H1 (cell line): ENCODE results near the gene OR5AU1. TPM values are rescaled to one million over a fixed set of nuclear protein-coding genes. Genes with fewer than 3 reads are reported as not detected.

ENCODE experiments used
- CTCF ChIA-PET: fragments of 300-600 bp; sonication (Branson Sonifier 250); formaldehyde crosslinking; loops from one replicate; lab custom pipeline; 2021; ENCODE audit not compliant: partially characterized antibody; lab: Charles Lee
- POLR2A ChIA-PET: fragments of 300-600 bp; sonication (Branson Sonifier 250); formaldehyde crosslinking; loops from one replicate; lab custom pipeline; 2021; ENCODE audit warnings: inconsistent platforms; ENCODE audit not compliant: partially characterized antibody; lab: Charles Lee
- DNase-seq, 2 experiments: peaks; one replicate each; pipeline versions ENCODE4 v3.0.0 to v3.0.0-alpha.2; 2010 to 2022; ENCODE audit warnings: low spot score in 2 of 2, low read depth in 1 of 2, mixed read lengths in 1 of 2
- FAIRE-seq: peaks from 2 replicates; lab custom pipeline; 2011; peaks lifted over from hg19 to GRCh38; lab: Jason Lieb, UNC
- H2AFZ ChIP-seq: 2 replicates; pipeline ENCODE4 v1.8.1; 2012; ENCODE audit warnings: low read length, inconsistent platforms
- H2AK5ac ChIP-seq: 2 replicates; pipeline ENCODE4 v1.6.1; 2013; ENCODE audit warnings: low read depth, low read length
- H2BK120ac ChIP-seq: replicated peaks from 2 replicates; pipeline ENCODE3; 2013; ENCODE audit warnings: low read depth, low read length, inconsistent platforms
- H2BK12ac ChIP-seq: 2 replicates; pipeline ENCODE4 v1.6.1; 2013; ENCODE audit warnings: low read depth, low read length
- H2BK15ac ChIP-seq: 2 replicates; pipeline ENCODE4 v1.6.1; 2013; ENCODE audit warnings: low read length
- H2BK20ac ChIP-seq: 2 replicates; pipeline ENCODE4 v1.6.1; 2013; ENCODE audit warnings: low read length
- H2BK5ac ChIP-seq: 2 replicates; pipeline ENCODE4 v1.6.1; 2013; ENCODE audit warnings: low read depth, low read length
- H3K14ac ChIP-seq: 2 replicates; pipeline ENCODE4 v1.6.1; 2013; ENCODE audit warnings: inconsistent platforms; ENCODE audit not compliant: insufficient read length
- H3K18ac ChIP-seq: 2 replicates; pipeline ENCODE4 v1.6.1; 2013; ENCODE audit warnings: low read length; ENCODE audit errors: extremely low read depth
- H3K23ac ChIP-seq: 2 replicates; pipeline ENCODE4 v1.6.1; 2013; ENCODE audit warnings: inconsistent platforms; ENCODE audit not compliant: insufficient read length
- H3K23me2 ChIP-seq: 2 replicates; pipeline ENCODE4 v1.6.1; 2013; ENCODE audit warnings: low read depth, low read length
- H3K27ac ChIP-seq: 2 replicates; pipeline ENCODE4 v1.6.1; 2011; ENCODE audit warnings: low read depth, low read length, inconsistent platforms
- H3K27me3 ChIP-seq, 4 experiments: replicated peaks in 1 of 4; 1 replicate in 1 of 4; 2 replicates in 3 of 4; pipeline versions ENCODE4 v1.6.1 to v1.8.1; 2011 to 2013; ENCODE audit warnings: low read length in 3 of 4, mild to moderate bottlenecking in 3 of 4, inconsistent platforms in 2 of 4, mixed read lengths in 2 of 4, moderate library complexity in 1 of 4; ENCODE audit not compliant: control insufficient read depth in 3 of 4, insufficient read depth in 3 of 4; ENCODE audit errors: extremely low read depth in 1 of 4
- H3K36me3 ChIP-seq, 4 experiments: 2 replicates each; pipeline versions ENCODE4 v1.6.1 to v1.8.1; 2011 to 2013; ENCODE audit warnings: mild to moderate bottlenecking in 4 of 4, low read length in 3 of 4, moderate library complexity in 2 of 4, control low read depth in 1 of 4, inconsistent platforms in 1 of 4; ENCODE audit not compliant: insufficient read depth in 4 of 4, control insufficient read depth in 2 of 4
- H3K4ac ChIP-seq: replicated peaks from 2 replicates; pipeline ENCODE3; 2013; ENCODE audit warnings: low read length, low read depth, mixed read lengths, inconsistent platforms; ENCODE audit not compliant: insufficient read length
- H3K4me1 ChIP-seq, 4 experiments: replicated peaks in 1 of 4; 1 replicate in 1 of 4; 2 replicates in 3 of 4; pipeline versions ENCODE4 v1.6.1 to v1.8.1; 2011 to 2013; ENCODE audit warnings: low read length in 3 of 4, inconsistent platforms in 2 of 4, mixed read lengths in 1 of 4; ENCODE audit not compliant: insufficient read depth in 4 of 4, control insufficient read depth in 3 of 4
- H3K4me2 ChIP-seq, 2 experiments: 2 replicates each; pipeline versions ENCODE4 v1.6.1 to v1.8.1; 2011 to 2013; ENCODE audit warnings: low read depth in 2 of 2, low read length in 2 of 2, control low read depth in 1 of 2, inconsistent platforms in 1 of 2, mild to moderate bottlenecking in 1 of 2; ENCODE audit not compliant: insufficient read depth in 1 of 2
- H3K4me3 ChIP-seq, 4 experiments: fragments of 200-600, 300-600 bp in 1 of 4; sonication (generic), shearing (Covaris generic), sonication (Bioruptor Twin) in 1 of 4; 2 replicates each; pipeline versions ENCODE4 v1.5.1 to v1.8.1; 2011 to 2016; ENCODE audit warnings: low read length in 4 of 4, low read depth in 3 of 4, control low read depth in 2 of 4, inconsistent platforms in 2 of 4, mild to moderate bottlenecking in 2 of 4, mixed read lengths in 1 of 4, moderate library complexity in 1 of 4; ENCODE audit not compliant: insufficient read depth in 2 of 4; ENCODE audit errors: extremely low read depth in 1 of 4
- H3K56ac ChIP-seq: replicated peaks from 2 replicates; pipeline ENCODE3; 2013; ENCODE audit warnings: low read depth, mild to moderate bottlenecking, mixed read lengths, low read length, inconsistent platforms; ENCODE audit not compliant: insufficient read length
- H3K79me1 ChIP-seq: 2 replicates; pipeline ENCODE4 v1.6.1; 2013; ENCODE audit warnings: low read depth, low read length, control low read depth
- H3K79me2 ChIP-seq, 2 experiments: 2 replicates each; pipeline versions ENCODE4 v1.6.1 to v1.8.1; 2012 to 2013; ENCODE audit warnings: low read length in 2 of 2, mild to moderate bottlenecking in 2 of 2, inconsistent platforms in 1 of 2; ENCODE audit not compliant: insufficient read depth in 2 of 2, control insufficient read depth in 1 of 2
- H3K9ac ChIP-seq, 4 experiments: replicated peaks in 1 of 4; 1 replicate in 1 of 4; 2 replicates in 3 of 4; pipeline versions ENCODE4 v1.6.1 to v1.8.1; 2011 to 2013; ENCODE audit warnings: low read depth in 3 of 4, low read length in 3 of 4, control low read depth in 2 of 4, mild to moderate bottlenecking in 2 of 4, moderate library complexity in 2 of 4, inconsistent platforms in 1 of 4; ENCODE audit errors: extremely low read depth in 1 of 4
- H3K9me3 ChIP-seq, 2 experiments: 2 replicates each; pipeline versions ENCODE4 v1.6.1 to v1.8.1; 2012 to 2013; ENCODE audit warnings: mild to moderate bottlenecking in 2 of 2, moderate library complexity in 2 of 2, control low read depth in 1 of 2, inconsistent platforms in 1 of 2, low read depth in 1 of 2, low read length in 1 of 2, mixed read lengths in 1 of 2; ENCODE audit not compliant: insufficient read depth in 2 of 2
- H4K20me1 ChIP-seq, 2 experiments: replicated peaks in 1 of 2; 2 replicates each; pipeline versions ENCODE3 to v1.8.1; 2011 to 2013; ENCODE audit warnings: inconsistent platforms in 2 of 2, low read length in 2 of 2, mild to moderate bottlenecking in 1 of 2; ENCODE audit not compliant: insufficient read depth in 2 of 2, control insufficient read depth in 1 of 2
- H4K5ac ChIP-seq: 2 replicates; pipeline ENCODE4 v1.6.1; 2013; ENCODE audit warnings: low read length, low read depth, mixed read lengths, inconsistent platforms; ENCODE audit not compliant: insufficient read length
- H4K8ac ChIP-seq: 2 replicates; pipeline ENCODE4 v1.8.0; 2013; ENCODE audit warnings: mild to moderate bottlenecking, moderate library complexity, low read length, inconsistent platforms; ENCODE audit not compliant: insufficient read depth; ENCODE audit errors: extremely low read depth
- H4K91ac ChIP-seq: replicated peaks from 2 replicates; pipeline ENCODE3; 2013; ENCODE audit warnings: low read length, mixed read lengths, inconsistent platforms; ENCODE audit not compliant: insufficient read length
- CBX8 ChIP-seq: fragments of 300-800, 300-1000 bp; sonication (generic); IDR thresholded peaks from 2 replicates; pipeline ENCODE4 v1.7.1; 2016; ENCODE audit warnings: low read depth, low read length, borderline replicate concordance
- EGR1 ChIP-seq: IDR thresholded peaks from 2 replicates; pipeline ENCODE4 v1.6.1; 2011; ENCODE audit warnings: low read depth, low read length, borderline replicate concordance
- GABPA ChIP-seq: IDR thresholded peaks from 2 replicates; pipeline ENCODE4 v1.6.1; 2011; ENCODE audit warnings: mild to moderate bottlenecking, low read length, moderate library complexity, borderline replicate concordance; ENCODE audit not compliant: insufficient read depth
- HDAC2 ChIP-seq, 2 experiments: fragments of 300-600 bp in 1 of 2; sonication (generic) in 1 of 2; IDR thresholded peaks; 2 replicates each; pipeline ENCODE4 v1.6.1; 2011 to 2012; ENCODE audit warnings: low read depth in 2 of 2, low read length in 2 of 2, mild to moderate bottlenecking in 2 of 2, moderate library complexity in 2 of 2, borderline replicate concordance in 1 of 2, inconsistent platforms in 1 of 2
- KDM4A ChIP-seq: IDR thresholded peaks from one replicate; pipeline ENCODE4 v1.7.1; 2012; ENCODE audit warnings: low read depth, mild to moderate bottlenecking, moderate library complexity, low read length, inconsistent platforms; ENCODE audit not compliant: severe bottlenecking
- MAX ChIP-seq: IDR thresholded peaks from 2 replicates; pipeline ENCODE4 v1.6.1; 2012; ENCODE audit warnings: inconsistent platforms
- PHF8 ChIP-seq: fragments of 200-600 bp; sonication (generic); conservative IDR thresholded peaks from 2 replicates; pipeline ENCODE4 v1.7.1; 2012; ENCODE audit warnings: low read depth, mild to moderate bottlenecking, inconsistent platforms, low read length, moderate library complexity
- RAD21 ChIP-seq, 2 experiments: IDR thresholded peaks in 1 of 2; conservative IDR thresholded peaks in 1 of 2; 2 replicates each; pipeline ENCODE4 v1.6.1; 2011; ENCODE audit warnings: low read depth in 2 of 2, low read length in 2 of 2, improper control_type of control experiment in 1 of 2, inconsistent platforms in 1 of 2, mild to moderate bottlenecking in 1 of 2, moderate library complexity in 1 of 2
- RFX5 ChIP-seq: IDR thresholded peaks from 2 replicates; pipeline ENCODE4 v1.6.1; 2011; ENCODE audit warnings: low read depth, low read length, improper control_type of control experiment, borderline replicate concordance
- RNF2 ChIP-seq: fragments of 200-900, 300-1000 bp; sonication (generic); IDR thresholded peaks from 2 replicates; pipeline ENCODE4 v1.7.1; 2016; ENCODE audit warnings: borderline replicate concordance, low read depth, mild to moderate bottlenecking, antibody characterized with exemption, low read length; ENCODE audit not compliant: poor library complexity, severe bottlenecking; ENCODE audit errors: missing control alignments
- SAP30 ChIP-seq: fragments of 300-600 bp; sonication (generic); IDR thresholded peaks from 2 replicates; pipeline ENCODE4 v1.7.1; 2012; ENCODE audit warnings: low read length, moderate library complexity, mild to moderate bottlenecking, inconsistent platforms; ENCODE audit not compliant: insufficient read depth, insufficient replicate concordance
- SRF ChIP-seq: IDR thresholded peaks from 2 replicates; pipeline ENCODE4 v1.6.1; 2011; ENCODE audit warnings: mild to moderate bottlenecking, low read depth, low read length, moderate library complexity
- ZNF274 ChIP-seq: IDR thresholded peaks from 2 replicates; pipeline ENCODE4 v1.7.0; 2012; ENCODE audit warnings: low read length, borderline replicate concordance; ENCODE audit errors: extremely low read depth
- WGBS, 2 experiments: shearing (Covaris generic) in 1 of 2; methylation state at CpG; one replicate each; pipeline versions ENCODE4 v1.1.6 to v1.1.7; 2013 to 2015; ENCODE audit warnings: low lambda C conversion rate in 2 of 2, mixed read lengths in 2 of 2, inconsistent platforms in 1 of 2, low coverage in 1 of 2, missing lambda C conversion rate in 1 of 2; ENCODE audit not compliant: insufficient replicate concordance in 2 of 2, insufficient coverage in 1 of 2, insufficient read length in 1 of 2; ENCODE audit errors: extremely low coverage in 1 of 2, missing lambda C conversion rate in 1 of 2; 5-methylcytosine and 5-hydroxymethylcytosine counted together
- polyA plus RNA-seq, 7 experiments: library from polyadenylated mRNA; depleted of rRNA in 3 of 7; stranded (reverse) in 5 of 7; unstranded in 2 of 7; fragments of >200 nt in 5 of 7; fragments of 200-250 nt in 2 of 7; gene quantifications; 1 replicate in 5 of 7; 2 replicates in 1 of 7; 4 replicates in 1 of 7; pipeline versions ENCODE4 v1.2.1 to v1.2.3, GENCODE V29; 2011 to 2013; ENCODE audit warnings: missing spikeins in 2 of 7, mixed read lengths in 2 of 7
- total RNA-seq: library from RNA; stranded (reverse); fragmentation: NEBNext Ultra II Directional; extraction: Animal tissue kit (Norgen Biotek cat#: 25700); gene quantifications from 2 replicates; pipeline ENCODE4 v1.2.1, GENCODE V29; 2021

OR5AU1 gene
- total and polyA plus RNA-seq, 2 of the 8 experiments (the other 6 are each of a cell fraction or from before 2014, with no cell fraction given) = not detected

- Histone ChIP-seq H3K4me3 (no peak overlapping the region), H2AFZ (no peak overlapping the region), H3K4me1 (no peaks in the 10 kb centered on the region), H4K8ac (no peak overlapping the region), H2BK20ac (no peak overlapping the region), H3K9me3 (no peaks in the 10 kb centered on the region), H3K14ac (no peak overlapping the region), H2BK12ac (no peak overlapping the region), H3K79me1 (no peaks in the 10 kb centered on the region), H3K4ac (no peak overlapping the region), H4K5ac (no peak overlapping the region), H2BK15ac (no peak overlapping the region), H3K4me2 (no peak overlapping the region), H3K23ac (no peak overlapping the region), H3K56ac (no peak overlapping the region), H3K23me2 (no peaks in the 10 kb centered on the region), H4K20me1 (no peaks in the 10 kb centered on the region), H2BK5ac (no peak overlapping the region), H3K27me3 (no peaks in the 10 kb centered on the region), H2AK5ac (no peak overlapping the region), H3K36me3 (no peaks in the 10 kb centered on the region), H2BK120ac (no peak overlapping the region), H3K9ac (no peak overlapping the region), H4K91ac (no peak overlapping the region), H3K27ac (no peak overlapping the region), H3K79me2 (no peaks in the 10 kb centered on the region), H3K18ac (no peak overlapping the region)
- CTCF ChIA-PET = no interaction called here
- no peak for FAIRE-seq
- POLR2A ChIA-PET = no interaction called here
- DNase-seq = no peak
- 69% methylated on average over 2 of the region's 2 CpGs; no CpG with 5 or more reads in 1 of the 2 experiments for WGBS, 2 experiments
- TF ChIP-seq EGR1 (no peak), KDM4A (no peak), SRF (no peak), GABPA (no peak), RNF2 (no peak), RAD21 (IDR thresholded peaks at IDR 0.05 in 1 of 2, conservative IDR thresholded peaks at IDR 0.05 in 1 of 2; ENCODE audit: low read depth in 2 of 2, low read length in 2 of 2) (no peak), HDAC2 (IDR thresholded peaks at IDR 0.05; ENCODE audit: borderline replicate concordance in 1 of 2, low read depth in 2 of 2, low read length in 2 of 2) (no peak), SAP30 (no peak), MAX (no peak), PHF8 (no peak), ZNF274 (no peak), CBX8 (no peak), RFX5 (no peak)
Measured at GRCh38 chr14:21171128-21171527, 15.3 kb upstream of the OR5AU1 start.
